ENCODE results near the gene ACAN. TPM values are rescaled to one million over a fixed set of nuclear protein-coding genes. Genes with fewer than 3 reads are reported as not detected.
A peak's percentile ranks its signal among the peaks of the same experiment; 100 is the strongest.

The ACAN gene
- total and polyA plus RNA-seq, 9 of the 15 experiments (the other 6 are each of a cell fraction or from before 2014, with no cell fraction given) = not detected

DNA sequence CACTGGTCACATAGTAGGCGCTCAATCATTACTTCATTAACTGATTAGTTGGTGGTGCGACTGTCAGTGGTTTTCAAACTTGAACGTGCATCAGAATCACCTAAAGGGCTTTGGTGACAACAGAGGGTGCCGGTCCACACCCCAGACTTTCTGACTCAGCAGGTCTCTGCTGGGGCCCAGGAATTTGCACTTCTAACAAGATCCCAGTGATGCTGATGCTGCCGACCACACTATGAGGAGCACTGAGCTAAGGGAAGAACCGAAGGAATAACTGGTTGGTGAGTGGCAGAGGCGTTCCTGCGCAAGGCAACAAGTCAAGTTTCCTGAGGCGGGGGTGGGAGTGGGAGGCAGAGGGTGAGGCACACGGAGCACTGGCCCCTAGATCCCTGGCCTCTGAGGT, 73.3 kb downstream of the ACAN start (continued):
- peak in 1 of 2 experiments; percentile 33; a peak in 2 of 4 replicates for TF ChIP-seq NRF1 (conservative IDR thresholded peaks at IDR 0.05 in 1 of 2, IDR thresholded peaks at IDR 0.05 in 1 of 2)
- TF ChIP-seq FOS (IDR thresholded peaks at IDR 0.05; ENCODE audit: extremely low read depth, insufficient read length) = no peak
- TF ChIP-seq TBL1XR1 (IDR thresholded peaks at IDR 0.05; ENCODE audit: low read length in 2 of 2) = no peak
- TF ChIP-seq, protein P1, sequence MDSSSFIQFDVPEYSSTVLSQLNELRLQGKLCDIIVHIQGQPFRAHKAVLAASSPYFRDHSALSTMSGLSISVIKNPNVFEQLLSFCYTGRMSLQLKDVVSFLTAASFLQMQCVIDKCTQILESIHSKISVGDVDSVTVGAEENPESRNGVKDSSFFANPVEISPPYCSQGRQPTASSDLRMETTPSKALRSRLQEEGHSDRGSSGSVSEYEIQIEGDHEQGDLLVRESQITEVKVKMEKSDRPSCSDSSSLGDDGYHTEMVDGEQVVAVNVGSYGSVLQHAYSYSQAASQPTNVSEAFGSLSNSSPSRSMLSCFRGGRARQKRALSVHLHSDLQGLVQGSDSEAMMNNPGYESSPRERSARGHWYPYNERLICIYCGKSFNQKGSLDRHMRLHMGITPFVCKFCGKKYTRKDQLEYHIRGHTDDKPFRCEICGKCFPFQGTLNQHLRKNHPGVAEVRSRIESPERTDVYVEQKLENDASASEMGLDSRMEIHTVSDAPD (CRISPR knock-in tag; IDR thresholded peaks at IDR 0.05) = no peak
- TF ChIP-seq, protein P2, sequence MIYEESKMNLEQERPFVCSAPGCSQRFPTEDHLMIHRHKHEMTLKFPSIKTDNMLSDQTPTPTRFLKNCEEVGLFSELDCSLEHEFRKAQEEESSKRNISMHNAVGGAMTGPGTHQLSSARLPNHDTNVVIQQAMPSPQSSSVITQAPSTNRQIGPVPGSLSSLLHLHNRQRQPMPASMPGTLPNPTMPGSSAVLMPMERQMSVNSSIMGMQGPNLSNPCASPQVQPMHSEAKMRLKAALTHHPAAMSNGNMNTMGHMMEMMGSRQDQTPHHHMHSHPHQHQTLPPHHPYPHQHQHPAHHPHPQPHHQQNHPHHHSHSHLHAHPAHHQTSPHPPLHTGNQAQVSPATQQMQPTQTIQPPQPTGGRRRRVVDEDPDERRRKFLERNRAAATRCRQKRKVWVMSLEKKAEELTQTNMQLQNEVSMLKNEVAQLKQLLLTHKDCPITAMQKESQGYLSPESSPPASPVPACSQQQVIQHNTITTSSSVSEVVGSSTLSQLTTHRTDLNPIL (CRISPR knock-in tag; IDR thresholded peaks at IDR 0.05) = no peak
- TF ChIP-seq CTBP1 (IDR thresholded peaks at IDR 0.05; ENCODE audit: borderline replicate concordance) = peak; percentile 15; the same call in 1 of the 2 replicates
- TF ChIP-seq HNRNPL (IDR thresholded peaks at IDR 0.05; ENCODE audit: low read depth, low read length) = no peak
- no peak for TF ChIP-seq ARHGAP35 (IDR thresholded peaks at IDR 0.05; ENCODE audit: partially characterized antibody)
- TF ChIP-seq TAF1 (IDR thresholded peaks at IDR 0.05; ENCODE audit: control insufficient read depth, extremely low read depth, insufficient read depth, low read length, severe bottlenecking) = no peak
- no peak for TF ChIP-seq RBM14 (IDR thresholded peaks at IDR 0.05; ENCODE audit: borderline replicate concordance, insufficient read depth, low read depth, low read length)
- TF ChIP-seq, protein P3, sequence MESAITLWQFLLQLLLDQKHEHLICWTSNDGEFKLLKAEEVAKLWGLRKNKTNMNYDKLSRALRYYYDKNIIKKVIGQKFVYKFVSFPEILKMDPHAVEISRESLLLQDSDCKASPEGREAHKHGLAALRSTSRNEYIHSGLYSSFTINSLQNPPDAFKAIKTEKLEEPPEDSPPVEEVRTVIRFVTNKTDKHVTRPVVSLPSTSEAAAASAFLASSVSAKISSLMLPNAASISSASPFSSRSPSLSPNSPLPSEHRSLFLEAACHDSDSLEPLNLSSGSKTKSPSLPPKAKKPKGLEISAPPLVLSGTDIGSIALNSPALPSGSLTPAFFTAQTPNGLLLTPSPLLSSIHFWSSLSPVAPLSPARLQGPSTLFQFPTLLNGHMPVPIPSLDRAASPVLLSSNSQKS (CRISPR knock-in tag; IDR thresholded peaks at IDR 0.05) = no peak
- peak; percentile 34; the same call in 1 of the 2 replicates for TF ChIP-seq EGR1 (conservative IDR thresholded peaks at IDR 0.05)
- TF ChIP-seq ZNF316 (IDR thresholded peaks at IDR 0.05) = peak; percentile 63
- no peak for TF ChIP-seq FOXJ2 (tag; IDR thresholded peaks at IDR 0.05)
- TF ChIP-seq NCOA1 (IDR thresholded peaks at IDR 0.05; ENCODE audit: low read depth) = no peak
- TF ChIP-seq MCM5 (IDR thresholded peaks at IDR 0.05; ENCODE audit: low read depth) = no peak
- TF ChIP-seq GABPB2 (CRISPR knock-in tag; conservative IDR thresholded peaks at IDR 0.05) = no peak
- no peak for TF ChIP-seq HMGN3 (IDR thresholded peaks at IDR 0.05; ENCODE audit: borderline replicate concordance, extremely low read depth, insufficient read length, low read depth, low read length)
- TF ChIP-seq ZNF584 (CRISPR knock-in tag; IDR thresholded peaks at IDR 0.05; ENCODE audit: low read depth) = no peak
- no peak for TF ChIP-seq SMAD4 (CRISPR knock-in tag; conservative IDR thresholded peaks at IDR 0.05)
- no peak for TF ChIP-seq MTF1 (CRISPR knock-in tag; IDR thresholded peaks at IDR 0.05; ENCODE audit: borderline replicate concordance)
- no peak for TF ChIP-seq TAF15 (IDR thresholded peaks at IDR 0.05; ENCODE audit: low read depth, low read length)
- TF ChIP-seq C11orf30 (IDR thresholded peaks at IDR 0.05; ENCODE audit: low read depth) = peak; percentile 44; the same call in 1 of the 2 replicates
- TF ChIP-seq, protein P4, sequence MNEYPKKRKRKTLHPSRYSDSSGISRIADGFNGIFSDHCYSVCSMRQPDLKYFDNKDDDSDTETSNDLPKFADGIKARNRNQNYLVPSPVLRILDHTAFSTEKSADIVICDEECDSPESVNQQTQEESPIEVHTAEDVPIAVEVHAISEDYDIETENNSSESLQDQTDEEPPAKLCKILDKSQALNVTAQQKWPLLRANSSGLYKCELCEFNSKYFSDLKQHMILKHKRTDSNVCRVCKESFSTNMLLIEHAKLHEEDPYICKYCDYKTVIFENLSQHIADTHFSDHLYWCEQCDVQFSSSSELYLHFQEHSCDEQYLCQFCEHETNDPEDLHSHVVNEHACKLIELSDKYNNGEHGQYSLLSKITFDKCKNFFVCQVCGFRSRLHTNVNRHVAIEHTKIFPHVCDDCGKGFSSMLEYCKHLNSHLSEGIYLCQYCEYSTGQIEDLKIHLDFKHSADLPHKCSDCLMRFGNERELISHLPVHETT (CRISPR knock-in tag; conservative IDR thresholded peaks at IDR 0.05 in 1 of 2, IDR thresholded peaks at IDR 0.05 in 1 of 2) = no peak
- no peak for TF ChIP-seq SMAD2 (IDR thresholded peaks at IDR 0.05; ENCODE audit: low read depth, low read length)

Data from K562 (cell line).